Right lobe of liver (tissue), 6 donors: ENCODE measurements around the gene DNAH14. TPM values are rescaled to one million over a fixed set of nuclear protein-coding genes. Genes with fewer than 3 reads are reported as not detected.
"Not testable (repeated sequence)": the region's sequence is repeated elsewhere in the genome, so short reads cannot be mapped to it uniquely, and the experiment has no call there.

Experiments
- ATAC-seq, 4 donors: fragments of 200-7000 bp; cut with Tn5 transposase; one replicate each; pipeline ENCODE4 v1.9.1; 2020; ENCODE audit warnings: mild to moderate bottlenecking in 4 of 4, moderate library complexity in 4 of 4
- DNase-seq, 3 donors: peaks; one replicate each; pipeline ENCODE4 v3.0.0-alpha.2; 2020
- H3K27ac ChIP-seq, 3 donors: fragments of 200-600 bp; one replicate each; pipeline ENCODE4 v1.8.0; 2022
- H3K27me3 ChIP-seq, 2 donors: fragments of 200-600 bp; one replicate each; pipeline ENCODE4 v1.8.0; 2022
- H3K36me3 ChIP-seq, 4 donors: fragments of 200-600 bp; sonication (generic) in 1 of 4; one replicate each; pipeline versions ENCODE4 v1.5.1 to v1.8.0; 2017 to 2022; ENCODE audit warnings: control low read depth in 1 of 4
- H3K4me1 ChIP-seq, 4 donors: fragments of 200-600 bp; sonication (generic) in 1 of 4; one replicate each; pipeline versions ENCODE4 v1.5.1 to v1.8.0; 2017 to 2022; ENCODE audit warnings: control low read depth in 1 of 4
- H3K4me3 ChIP-seq, 3 donors: fragments of 200-600 bp; one replicate each; pipeline ENCODE4 v1.8.0; 2022
- H3K9me3 ChIP-seq, 4 donors: fragments of 200-600 bp; sonication (generic) in 1 of 4; one replicate each; pipeline versions ENCODE4 v1.5.1 to v1.8.0; 2017 to 2022; ENCODE audit warnings: control low read depth in 1 of 4
- POLR2A ChIP-seq: fragments of 450-650 bp; IDR thresholded peaks from one replicate; pipeline ENCODE4 v1.6.1; 2017; ENCODE audit warnings: antibody characterized with exemption, mild to moderate bottlenecking
- WGBS: methylation state at CpG from one replicate; pipeline ENCODE4 v1.1.6; 2018; ENCODE audit warnings: low coverage, low lambda C conversion rate; ENCODE audit not compliant: insufficient coverage; ENCODE audit errors: missing lambda C conversion rate; 5-methylcytosine and 5-hydroxymethylcytosine counted together
- intact Hi-C, 2 donors: fragments of 100-400 bp; cut with DNase I; formaldehyde crosslinking; loops; one replicate each; pipeline versions ENCODE4 v1.11.2 to v1.14.1; 2022
- total RNA-seq, 6 experiments: library from RNA; depleted of rRNA in 2 of 6; stranded (reverse); fragments of >200 nt in 2 of 6; fragmentation: NEBNext Ultra II Directional in 3 of 6; extraction: Animal tissue kit (Norgen Biotek cat#: 25700) in 3 of 6; gene quantifications; one replicate each; pipeline versions ENCODE4 v1.1.0 to v1.2.4, GENCODE V29; 2016 to 2023
- TF ChIP-seq, protein P1 (sequence below), 4 donors: fragments of 200-600 bp in 3 of 4; fragments of 450-650 bp in 1 of 4; IDR thresholded peaks; one replicate each; pipeline versions ENCODE4 v1.5.1 to v1.8.0; 2016 to 2022; ENCODE audit warnings: antibody characterized with exemption in 4 of 4, mild to moderate bottlenecking in 2 of 4
- donor health status: DM: no; HTN: yes; CAD: no.
- donor health status: DM: no; HTN: no; CAD: no.
- donor health status: DM: no; HTN: no; CAD: no.
- donor health status: DM: no; HTN: yes; CAD: no.
- donor health status: DM: no; HTN: yes; CAD: no.

Gene DNAH14
- total RNA-seq, 6 experiments from 2014 or later, result 8.0 to 17.1 (median 9.7) TPM

- 58% methylated on average over 3 of the region's 3 CpGs for WGBS
- H3K4me3 ChIP-seq, result no peak overlapping the region
- H3K27me3 ChIP-seq, result no peaks in the 10 kb centered on the region
- intact Hi-C loops, result no loop called here
- no peak for ATAC-seq
- H3K4me1 ChIP-seq, result no peaks in the 10 kb centered on the region
- no peak for DNase-seq
- no peak for TF ChIP-seq POLR2A
- TF ChIP-seq, protein P1, sequence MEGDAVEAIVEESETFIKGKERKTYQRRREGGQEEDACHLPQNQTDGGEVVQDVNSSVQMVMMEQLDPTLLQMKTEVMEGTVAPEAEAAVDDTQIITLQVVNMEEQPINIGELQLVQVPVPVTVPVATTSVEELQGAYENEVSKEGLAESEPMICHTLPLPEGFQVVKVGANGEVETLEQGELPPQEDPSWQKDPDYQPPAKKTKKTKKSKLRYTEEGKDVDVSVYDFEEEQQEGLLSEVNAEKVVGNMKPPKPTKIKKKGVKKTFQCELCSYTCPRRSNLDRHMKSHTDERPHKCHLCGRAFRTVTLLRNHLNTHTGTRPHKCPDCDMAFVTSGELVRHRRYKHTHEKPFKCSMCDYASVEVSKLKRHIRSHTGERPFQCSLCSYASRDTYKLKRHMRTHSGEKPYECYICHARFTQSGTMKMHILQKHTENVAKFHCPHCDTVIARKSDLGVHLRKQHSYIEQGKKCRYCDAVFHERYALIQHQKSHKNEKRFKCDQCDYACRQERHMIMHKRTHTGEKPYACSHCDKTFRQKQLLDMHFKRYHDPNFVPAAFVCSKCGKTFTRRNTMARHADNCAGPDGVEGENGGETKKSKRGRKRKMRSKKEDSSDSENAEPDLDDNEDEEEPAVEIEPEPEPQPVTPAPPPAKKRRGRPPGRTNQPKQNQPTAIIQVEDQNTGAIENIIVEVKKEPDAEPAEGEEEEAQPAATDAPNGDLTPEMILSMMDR (IDR thresholded peaks at IDR 0.05), result no peak
- H3K36me3 ChIP-seq, result no peaks in the 10 kb centered on the region
- H3K9me3 ChIP-seq, result no peaks in the 10 kb centered on the region
- H3K27ac ChIP-seq, result no peak overlapping the region
Observed at GRCh38 chr1:224957696-224958095, 28.2 kb downstream of the DNAH14 start.

GRCh38 chr1:224958490-224958889, 29.0 kb downstream of the DNAH14 start:
- H3K36me3 ChIP-seq, result no peaks in the 10 kb centered on the region
- no peak for ATAC-seq
- intact Hi-C loops, result no loop called here
- 63% methylated on average over 1 of the region's 1 CpG for WGBS
- DNase-seq, result no peak
- H3K27ac ChIP-seq, result no peak overlapping the region
- TF ChIP-seq POLR2A, result no peak
- TF ChIP-seq, protein P1 (IDR thresholded peaks at IDR 0.05), result no peak
- no peak overlapping the region for H3K4me3 ChIP-seq
- H3K27me3 ChIP-seq, result no peaks in the 10 kb centered on the region
- no peaks in the 10 kb centered on the region for H3K9me3 ChIP-seq
- H3K4me1 ChIP-seq, result no peaks in the 10 kb centered on the region

GRCh38 chr1:224959115-224959514, 29.6 kb downstream of the DNAH14 start:
- no peak for TF ChIP-seq POLR2A
- TF ChIP-seq, protein P1 (IDR thresholded peaks at IDR 0.05), result no peak
- DNase-seq (no peak), ATAC-seq (no peak)
- no peak overlapping the region for H3K27ac ChIP-seq
- 21% methylated on average over 1 of the region's 1 CpG for WGBS
- H3K27me3 ChIP-seq, result no peaks in the 10 kb centered on the region
- H3K9me3 ChIP-seq, result no peaks in the 10 kb centered on the region
- no peaks in the 10 kb centered on the region for H3K4me1 ChIP-seq
- no peaks in the 10 kb centered on the region for H3K36me3 ChIP-seq
- intact Hi-C loops, result no loop called here
- no peak overlapping the region for H3K4me3 ChIP-seq

DNA sequence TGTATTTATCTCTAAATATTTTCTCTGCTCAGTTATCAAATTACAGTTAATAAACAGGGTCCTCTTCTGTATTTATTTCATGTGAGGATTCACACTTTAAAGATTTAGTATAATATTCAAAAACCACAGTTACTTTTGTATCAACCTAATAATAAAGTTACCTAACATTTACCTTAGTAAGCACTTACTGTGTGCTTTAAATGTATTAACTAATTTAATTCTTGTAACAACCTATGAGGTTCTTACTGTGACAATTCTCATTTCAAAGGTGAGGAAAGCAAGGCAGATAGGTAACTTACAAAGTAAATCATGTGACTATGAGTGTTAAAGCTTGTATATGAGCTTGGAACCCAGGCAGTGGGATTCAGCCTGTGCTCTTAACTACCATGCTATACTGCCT, 30.2 kb downstream of the DNAH14 start:
- DNase-seq (no peak), ATAC-seq (no peak)
- intact Hi-C loops, result no loop called here
- H3K27me3 ChIP-seq, result no peaks in the 10 kb centered on the region
- no peaks in the 10 kb centered on the region for H3K36me3 ChIP-seq
- H3K4me1 ChIP-seq, result no peaks in the 10 kb centered on the region
- no peaks in the 10 kb centered on the region for H3K9me3 ChIP-seq
- H3K4me3 ChIP-seq, result no peak overlapping the region
- no peak overlapping the region for H3K27ac ChIP-seq
- TF ChIP-seq, protein P1 (IDR thresholded peaks at IDR 0.05), result no peak
- no peak for TF ChIP-seq POLR2A

- no peak overlapping the region for H3K4me3 ChIP-seq
- no peak for TF ChIP-seq POLR2A
- TF ChIP-seq, protein P1 (IDR thresholded peaks at IDR 0.05), result no peak
- intact Hi-C loops, result no loop called here
- H3K36me3 ChIP-seq, result no peaks in the 10 kb centered on the region
- no peak for ATAC-seq
- 48% methylated on average over 3 of the region's 5 CpGs for WGBS
- H3K27me3 ChIP-seq, result no peaks in the 10 kb centered on the region
- no peaks in the 10 kb centered on the region for H3K9me3 ChIP-seq
- H3K27ac ChIP-seq, result no peak overlapping the region
- H3K4me1 ChIP-seq, result no peaks in the 10 kb centered on the region
- DNase-seq, result no peak
Observed at GRCh38 chr1:224980181-224980580, 50.7 kb downstream of the DNAH14 start.

GRCh38 chr1:224981922-224982354, 52.5 kb downstream of the DNAH14 start:
- intact Hi-C loops, H3K9me3 ChIP-seq: not testable (repeated sequence)

More at GRCh38 chr1:224981922-224982354, 52.5 kb downstream of the DNAH14 start:
- ATAC-seq, H3K27me3 ChIP-seq, H3K36me3 ChIP-seq, H3K27ac ChIP-seq, H3K4me1 ChIP-seq, H3K4me3 ChIP-seq, DNase-seq: not testable (repeated sequence)
- WGBS, result 25% methylated on average over 1 of the region's 1 CpG
